HEK293 (cell line): ENCODE results near the gene SLC4A11.

Source experiments
- CTCF ChIA-PET: fragments of 350-600 bp; formaldehyde crosslinking; extraction: SDS; loops from one replicate; lab custom pipeline; 2021; ENCODE audit warnings: antibody characterized with exemption; lab: Yijun Ruan, JAX
- POLR2A ChIA-PET: fragments of 300-600 bp; formaldehyde crosslinking; extraction: SDS; loops from one replicate; lab custom pipeline; 2020; ENCODE audit warnings: antibody characterized with exemption, inconsistent platforms; lab: Yijun Ruan, JAX
- H3K27ac ChIP-seq: fragments of 200-500 bp; sonication (Bioruptor generic); 2 replicates; pipeline ENCODE4 v1.5.1; 2014; ENCODE audit warnings: low read depth, low read length, control low read depth, inconsistent platforms; ENCODE audit errors: extremely low read depth
- H3K36me3 ChIP-seq, 2 experiments: fragments of 200-500 bp in 1 of 2; sonication (Bioruptor generic) in 1 of 2; 1 replicate in 1 of 2; 2 replicates in 1 of 2; pipeline ENCODE4 v1.5.1; 2014 to 2017; ENCODE audit warnings: inconsistent platforms in 2 of 2, low read length in 2 of 2; ENCODE audit not compliant: control insufficient read depth in 2 of 2, insufficient read depth in 1 of 2
- H3K4me1 ChIP-seq: fragments of 200-500 bp; sonication (Bioruptor generic); 2 replicates; pipeline ENCODE4 v1.5.1; 2014; ENCODE audit warnings: mild to moderate bottlenecking, low read length, inconsistent platforms; ENCODE audit not compliant: control insufficient read depth, insufficient read depth
- H3K4me3 ChIP-seq: 2 replicates; pipeline ENCODE4 v1.5.1; 2011; ENCODE audit warnings: low read depth, mild to moderate bottlenecking, control low read depth, low read length, moderate library complexity
- H3K9me3 ChIP-seq: fragments of 200-500 bp; sonication (Bioruptor generic); 2 replicates; pipeline ENCODE4 v1.5.1; 2014; ENCODE audit warnings: low read depth, low read length, inconsistent platforms; ENCODE audit not compliant: control insufficient read depth, insufficient read depth
- BCL11A ChIP-seq: fragments of 450-650 bp; formaldehyde crosslinking; IDR thresholded peaks from 2 replicates; pipeline ENCODE4 v1.5.1; 2016; ENCODE audit warnings: low read depth, missing biosample characterization, missing genetic modification characterization
- GLI2 ChIP-seq: fragments of 450-650 bp; formaldehyde crosslinking; IDR thresholded peaks from 2 replicates; pipeline ENCODE4; 2017; ENCODE audit warnings: missing biosample characterization, missing genetic modification characterization, low read depth, borderline replicate concordance
- TRIM28 ChIP-seq: IDR thresholded peaks from 2 replicates; pipeline ENCODE4 v1.6.1; 2011; ENCODE audit warnings: low read length, control low read depth, borderline replicate concordance
- ZBTB20 ChIP-seq: fragments of 450-650 bp; formaldehyde crosslinking; IDR thresholded peaks from 2 replicates; pipeline ENCODE4 v1.5.1; 2016; ENCODE audit warnings: missing biosample characterization, missing genetic modification characterization
- ZBTB8A ChIP-seq: fragments of 450-650 bp; formaldehyde crosslinking; IDR thresholded peaks from 2 replicates; pipeline ENCODE4 v1.5.1; 2016; ENCODE audit warnings: missing biosample characterization, missing genetic modification characterization
- ZFP41 ChIP-seq: fragments of 450-650 bp; formaldehyde crosslinking; IDR thresholded peaks from 2 replicates; pipeline ENCODE4 v1.5.1; 2016; ENCODE audit warnings: missing biosample characterization, missing genetic modification characterization, borderline replicate concordance
- ZNF112 ChIP-seq: fragments of 450-650 bp; formaldehyde crosslinking; IDR thresholded peaks from 2 replicates; pipeline ENCODE4 v1.5.0; 2017; ENCODE audit warnings: missing biosample characterization, missing genetic modification characterization
- ZNF184 ChIP-seq: fragments of 450-650 bp; IDR thresholded peaks from 2 replicates; pipeline ENCODE4 v1.5.1; 2018; ENCODE audit warnings: missing biosample characterization, mild to moderate bottlenecking, missing genetic modification characterization
- ZNF2 ChIP-seq: fragments of 450-650 bp; formaldehyde crosslinking; IDR thresholded peaks from 2 replicates; pipeline ENCODE4 v1.5.1; 2016; ENCODE audit warnings: missing biosample characterization, missing genetic modification characterization
- ZNF221 ChIP-seq: fragments of 450-650 bp; formaldehyde crosslinking; IDR thresholded peaks from 2 replicates; pipeline ENCODE4 v1.5.1; 2017; ENCODE audit warnings: missing biosample characterization, missing genetic modification characterization, borderline replicate concordance
- ZNF239 ChIP-seq: fragments of 450-650 bp; formaldehyde crosslinking; IDR thresholded peaks from 2 replicates; pipeline ENCODE4 v1.5.1; 2016; ENCODE audit warnings: missing biosample characterization, missing genetic modification characterization
- ZNF280C ChIP-seq: fragments of 450-650 bp; formaldehyde crosslinking; IDR thresholded peaks from 2 replicates; pipeline ENCODE4 v1.5.1; 2016; ENCODE audit warnings: missing biosample characterization, missing genetic modification characterization
- ZNF280D ChIP-seq: fragments of 450-650 bp; formaldehyde crosslinking; IDR thresholded peaks from 2 replicates; pipeline ENCODE4 v1.5.1; 2016; ENCODE audit warnings: missing biosample characterization, missing genetic modification characterization
- ZNF311 ChIP-seq: fragments of 450-650 bp; formaldehyde crosslinking; IDR thresholded peaks from 2 replicates; pipeline ENCODE4 v1.5.1; 2017; ENCODE audit warnings: missing biosample characterization, missing genetic modification characterization, borderline replicate concordance
- ZNF341 ChIP-seq: fragments of 450-650 bp; formaldehyde crosslinking; IDR thresholded peaks from 2 replicates; pipeline ENCODE4; 2016; ENCODE audit warnings: low read depth, missing biosample characterization, missing genetic modification characterization
- ZNF391 ChIP-seq: fragments of 450-650 bp; formaldehyde crosslinking; IDR thresholded peaks from 2 replicates; pipeline ENCODE4 v1.5.1; 2016; ENCODE audit warnings: low read depth, missing biosample characterization, missing genetic modification characterization, borderline replicate concordance
- ZNF433 ChIP-seq: fragments of 450-650 bp; formaldehyde crosslinking; IDR thresholded peaks from 2 replicates; pipeline ENCODE4 v1.5.1; 2016; ENCODE audit warnings: missing biosample characterization, missing genetic modification characterization, low read depth
- ZNF449 ChIP-seq: fragments of 450-650 bp; formaldehyde crosslinking; IDR thresholded peaks from 2 replicates; pipeline ENCODE4 v1.5.1; 2017; ENCODE audit warnings: missing biosample characterization, mild to moderate bottlenecking, missing genetic modification characterization, moderate library complexity
- ZNF561 ChIP-seq: fragments of 450-650 bp; IDR thresholded peaks from 2 replicates; pipeline ENCODE4 v1.5.1; 2018; ENCODE audit warnings: missing biosample characterization, missing genetic modification characterization, borderline replicate concordance
- ZNF580 ChIP-seq: fragments of 450-650 bp; formaldehyde crosslinking; IDR thresholded peaks from 2 replicates; pipeline ENCODE4 v1.5.1; 2016; ENCODE audit warnings: missing biosample characterization, missing genetic modification characterization
- ZNF596 ChIP-seq: fragments of 450-650 bp; IDR thresholded peaks from 2 replicates; pipeline ENCODE4 v1.5.0; 2018; ENCODE audit warnings: missing biosample characterization, mild to moderate bottlenecking, missing genetic modification characterization, moderate library complexity
- ZNF621 ChIP-seq: fragments of 450-650 bp; formaldehyde crosslinking; IDR thresholded peaks from 2 replicates; pipeline ENCODE4 v1.5.1; 2017; ENCODE audit warnings: missing biosample characterization, missing genetic modification characterization
- ZNF626 ChIP-seq: fragments of 450-650 bp; sonication (Bioruptor Pico); formaldehyde crosslinking; IDR thresholded peaks from 2 replicates; pipeline ENCODE4 v1.5.1; 2018; ENCODE audit warnings: missing biosample characterization, missing genetic modification characterization, inconsistent platforms
- ZNF658 ChIP-seq: fragments of 450-650 bp; formaldehyde crosslinking; IDR thresholded peaks from 2 replicates; pipeline ENCODE4; 2016; ENCODE audit warnings: missing biosample characterization, missing genetic modification characterization
- ZNF768 ChIP-seq: fragments of 450-650 bp; formaldehyde crosslinking; IDR thresholded peaks from 2 replicates; pipeline ENCODE4 v1.5.1; 2018; ENCODE audit warnings: missing biosample characterization, mild to moderate bottlenecking, missing genetic modification characterization
- ZSCAN18 ChIP-seq: fragments of 450-650 bp; formaldehyde crosslinking; IDR thresholded peaks from 2 replicates; pipeline ENCODE4 v1.5.1; 2016; ENCODE audit warnings: missing biosample characterization, missing genetic modification characterization

Gene SLC4A11

GRCh38 chr20:3231889-3232588 lies 7.0 kb downstream of the SLC4A11 start:
- H3K27ac ChIP-seq, result no peak overlapping the region
- H3K36me3 ChIP-seq, result peaks cover 0 to 9% of the 10 kb centered on the region in 2 experiments; a peak in 1 of 3 replicates
- no peaks in the 10 kb centered on the region for H3K4me1 ChIP-seq
- CTCF ChIA-PET, result interaction anchor here (0.6 to 1.8 kb wide), 6 partner anchors 18 to 1795 kb away, joined by 3 to 6 read pairs (median 3); no protein-coding TSS in a partner anchor
- H3K9me3 ChIP-seq, result no peaks in the 10 kb centered on the region
- TF ChIP-seq ZNF221 (no peak), ZNF311 (no peak), ZNF2 (tag by site-specific recombination) (no peak), ZNF112 (tag by site-specific recombination) (no peak), ZNF768 (tag by site-specific recombination) (no peak), ZNF280C (tag by site-specific recombination) (no peak), ZNF280D (tag by site-specific recombination) (no peak), ZNF658 (no peak), BCL11A (tag by site-specific recombination) (no peak), ZNF341 (tag by site-specific recombination) (no peak), ZSCAN18 (tag by site-specific recombination) (no peak)
- H3K4me3 ChIP-seq, result no peak overlapping the region
- POLR2A ChIA-PET, result no interaction called here

- Histone ChIP-seq H3K27ac (no peak overlapping the region), H3K9me3 (no peaks in the 10 kb centered on the region), H3K4me1 (no peaks in the 10 kb centered on the region), H3K36me3 (peaks cover 0 to 14% of the 10 kb centered on the region in 2 experiments; a peak in 1 of 3 replicates), H3K4me3 (no peak overlapping the region)
- CTCF ChIA-PET, result no interaction called here
- POLR2A ChIA-PET, result no interaction called here
- TF ChIP-seq GLI2 (tag by site-specific recombination) (no peak), ZNF561 (tag by site-specific recombination) (no peak), ZNF449 (tag by site-specific recombination) (no peak), ZNF391 (no peak), ZNF626 (tag by site-specific recombination) (no peak), ZNF184 (tag by site-specific recombination) (no peak), ZFP41 (tag by site-specific recombination) (no peak), ZNF239 (tag by site-specific recombination) (no peak), ZNF341 (tag by site-specific recombination) (no peak), ZBTB8A (tag by site-specific recombination) (no peak), ZNF621 (tag by site-specific recombination) (no peak), ZNF580 (tag by site-specific recombination) (no peak), ZNF433 (no peak), TRIM28 (no peak), ZBTB20 (tag by site-specific recombination) (no peak), ZNF596 (tag by site-specific recombination) (no peak)
Measured at GRCh38 chr20:3231116-3231515, 7.9 kb downstream of the SLC4A11 start.
